RPMI8226 (cell line): Measurements from ENCODE around the gene AGK.
"Not testable (repeated sequence)": the region's sequence is repeated elsewhere in the genome, so short reads cannot be mapped to it uniquely, and the experiment has no call there.

Source experiments
- DNase-seq: peaks from one replicate; pipeline ENCODE4 v3.0.0-alpha.2; 2015

Gene AGK

GRCh38 chr7:141588912-141589311, 37.7 kb downstream of the AGK start:
- no peak for DNase-seq

- no peak for DNase-seq
Measured at GRCh38 chr7:141590071-141590470, 38.9 kb downstream of the AGK start.

- DNase-seq: no peak
Measured at GRCh38 chr7:141590666-141591065, 39.5 kb downstream of the AGK start.

- DNase-seq: no peak
Measured at GRCh38 chr7:141593134-141593533, 41.9 kb downstream of the AGK start.

GRCh38 chr7:141597966-141598365, 46.8 kb downstream of the AGK start:
- DNase-seq: no peak

DNA sequence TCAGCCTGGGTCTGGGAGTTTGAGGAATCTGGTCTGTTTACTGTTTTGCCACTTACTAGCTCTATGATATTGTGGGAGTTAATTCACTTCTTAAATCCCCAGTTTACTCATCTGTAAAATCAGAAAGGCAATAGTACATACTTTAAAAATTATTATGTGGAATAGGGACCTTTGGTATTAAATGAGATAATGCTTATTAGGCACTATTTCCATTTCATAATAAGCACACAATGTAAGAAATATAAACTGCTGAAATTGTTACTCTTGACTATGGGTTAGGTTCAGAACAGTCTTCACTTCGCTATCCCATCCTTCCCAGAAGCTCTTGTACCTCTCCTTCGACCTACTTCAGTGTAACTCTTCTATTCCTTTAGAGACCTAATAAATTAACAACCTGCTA, 47.2 kb downstream of the AGK start:
- no peak for DNase-seq

DNA sequence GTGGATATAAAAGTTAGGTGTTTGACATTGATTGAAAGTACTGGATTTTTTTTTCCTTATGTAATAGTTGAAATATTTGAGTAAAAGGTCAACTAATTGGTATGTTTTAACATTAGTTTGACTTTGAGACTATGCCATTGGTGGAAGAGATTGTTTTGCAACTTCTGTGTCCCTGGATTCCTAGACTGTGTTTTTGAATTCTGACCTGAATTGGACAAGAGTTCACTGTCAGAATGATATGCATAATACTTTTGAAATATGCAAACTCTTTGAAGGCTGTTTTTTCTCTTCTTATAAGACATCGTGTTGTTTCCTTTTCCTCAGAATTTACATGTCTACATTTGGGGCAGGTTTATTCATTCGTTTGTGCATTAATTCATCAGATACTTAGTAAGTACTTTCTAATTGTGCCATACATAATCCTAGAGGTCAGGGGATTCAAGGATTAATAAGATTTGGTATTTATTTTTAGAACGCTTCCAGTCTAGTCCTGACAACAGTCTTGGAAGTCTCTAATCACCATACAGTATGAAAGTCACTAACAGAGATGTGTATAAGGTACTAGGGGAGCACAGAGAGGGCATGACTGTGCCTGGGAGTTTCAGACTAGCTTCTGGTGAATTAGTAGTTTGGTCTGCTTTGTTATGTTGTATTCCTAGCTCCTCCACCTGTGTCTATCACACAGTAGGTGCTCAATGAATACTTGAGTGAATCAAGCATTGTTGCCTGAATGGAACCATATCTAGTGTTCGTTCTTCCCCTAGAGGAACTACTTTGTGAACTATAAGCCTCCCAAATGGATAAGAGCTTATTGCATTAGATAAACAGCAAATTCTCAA, 49.2 kb downstream of the AGK start:
- DNase-seq: no peak

- DNase-seq: no peak
Measured at GRCh38 chr7:141609576-141609975, 58.4 kb downstream of the AGK start.

GRCh38 chr7:141610671-141611070, 59.5 kb downstream of the AGK start:
- DNase-seq: no peak

GRCh38 chr7:141612861-141613260, 61.7 kb downstream of the AGK start:
- DNase-seq: no peak

- no peak for DNase-seq
Measured at GRCh38 chr7:141617280-141617679, 66.1 kb downstream of the AGK start.

DNA sequence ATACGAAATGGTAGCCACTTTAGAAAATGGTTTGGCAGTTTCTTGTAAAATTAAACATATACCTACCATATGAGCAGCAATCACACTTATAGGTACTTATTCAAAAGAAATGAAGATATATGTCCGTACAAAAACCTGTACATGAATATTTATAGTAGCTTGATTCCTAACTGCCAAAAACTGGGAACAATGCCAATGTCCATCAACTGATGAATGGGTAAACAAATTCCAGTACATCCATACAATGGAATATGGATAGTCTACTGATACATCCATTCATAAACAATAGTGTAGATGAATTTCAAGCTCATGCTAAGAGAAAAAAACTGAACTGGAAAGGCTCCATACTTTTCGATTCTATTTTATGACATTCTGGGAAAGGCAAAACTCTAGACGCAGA, 68.5 kb downstream of the AGK start:
- no peak for DNase-seq

DNA sequence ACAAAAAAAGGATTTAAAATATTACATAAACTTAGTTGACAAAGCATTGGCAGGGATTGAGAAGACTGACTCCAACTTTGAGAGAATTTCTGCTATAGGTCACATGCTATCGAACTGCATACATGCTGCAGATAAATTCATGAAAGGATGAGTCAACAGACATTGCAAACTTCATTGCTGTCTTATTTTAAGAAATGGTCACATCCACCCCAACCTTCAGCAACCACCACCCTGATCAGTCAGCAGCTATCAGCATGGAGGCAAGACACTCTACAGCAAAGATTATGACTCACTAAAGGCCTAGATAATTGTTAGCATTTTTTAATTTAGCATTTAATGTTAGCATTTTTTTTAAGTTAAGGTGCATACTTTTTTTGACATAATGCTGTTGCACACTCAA, 73.6 kb downstream of the AGK start:
- no peak for DNase-seq

DNA sequence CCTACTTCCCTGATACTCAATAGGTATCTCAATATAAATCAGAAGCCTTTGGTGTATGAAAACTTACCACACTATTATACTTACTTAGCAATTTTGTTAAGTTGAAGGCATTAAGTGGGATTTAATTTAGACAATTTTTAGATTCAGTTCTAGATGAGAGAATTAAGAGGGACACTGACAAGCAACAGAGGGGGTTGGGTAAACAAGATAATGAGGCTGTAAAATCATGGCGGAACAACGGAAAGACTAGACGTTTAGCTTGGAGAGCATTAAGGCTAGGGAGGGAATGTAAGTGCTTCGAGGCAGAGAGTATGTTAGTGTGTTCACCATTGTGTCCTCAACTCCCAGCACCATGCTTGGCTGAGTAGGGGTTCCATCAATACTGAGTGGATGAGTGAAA, 79.4 kb downstream of the AGK start:
- DNase-seq: no peak

- no peak for DNase-seq
Measured at GRCh38 chr7:141631525-141631924, 80.3 kb downstream of the AGK start.

GRCh38 chr7:141634065-141634464, 82.9 kb downstream of the AGK start:
- no peak for DNase-seq

DNA sequence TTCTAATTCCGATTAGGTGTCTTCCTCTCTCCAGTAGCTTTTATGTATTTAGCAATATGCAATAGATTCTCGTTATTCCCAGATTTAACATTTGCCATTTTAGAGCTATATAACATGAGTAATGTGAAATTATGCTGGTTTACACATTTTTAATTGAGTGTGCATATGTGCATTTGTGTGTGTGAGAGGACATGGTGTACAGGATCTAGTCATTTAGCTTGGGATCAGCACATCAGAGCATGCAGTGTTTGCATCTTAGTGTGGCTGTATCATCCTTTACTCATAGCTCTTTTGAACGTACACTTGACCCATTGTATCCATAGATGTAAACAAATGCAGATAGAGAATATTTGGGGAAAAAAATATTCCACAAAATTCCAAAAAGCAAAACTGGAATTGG, 84.8 kb downstream of the AGK start:
- DNase-seq: no peak

- DNase-seq: no peak
Measured at GRCh38 chr7:141640239-141640840, 89.1 kb downstream of the AGK start.

GRCh38 chr7:141641876-141642275, 90.7 kb downstream of the AGK start:
- no peak for DNase-seq

DNA sequence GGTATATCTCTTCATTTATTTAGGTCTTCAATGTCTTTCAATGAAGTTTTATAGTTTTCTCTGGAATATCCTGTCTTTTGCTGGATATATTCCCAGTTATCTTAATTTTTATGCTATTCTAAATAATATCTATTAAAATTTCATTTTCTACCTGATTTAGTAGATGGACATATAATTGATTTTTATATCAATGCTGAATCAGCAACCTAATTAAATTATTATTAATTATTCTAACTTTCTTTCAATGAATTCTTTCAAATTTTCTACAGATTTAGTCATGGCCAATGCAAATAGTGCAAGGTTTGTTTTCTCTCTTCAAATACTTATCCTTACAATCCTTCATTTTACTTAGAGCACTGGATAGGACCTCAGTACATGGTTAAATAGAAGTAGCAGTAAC, 94.0 kb downstream of the AGK start:
- DNase-seq: no peak

- no peak for DNase-seq
Measured at GRCh38 chr7:141646826-141647480, 95.7 kb downstream of the AGK start.

DNA sequence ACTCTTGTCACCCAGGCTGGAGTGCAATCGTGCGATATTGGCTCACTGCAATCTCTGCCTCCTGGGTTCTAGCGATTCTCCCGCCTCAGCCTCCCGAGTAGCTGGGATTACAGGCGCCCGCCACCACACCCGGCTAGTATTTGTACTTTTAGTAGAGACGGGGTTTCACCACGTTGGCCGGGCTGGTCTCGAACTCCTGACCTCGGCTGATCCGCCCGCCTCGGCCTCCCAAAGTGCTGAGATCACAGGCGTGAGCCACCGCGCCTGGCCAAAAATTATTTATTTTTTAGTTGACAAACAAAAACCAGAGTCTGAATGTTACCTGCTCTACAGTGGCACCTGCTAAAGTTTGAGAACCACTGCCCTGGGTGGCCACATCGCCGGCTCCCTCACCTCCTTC, 96.5 kb downstream of the AGK start:
- DNase-seq: not testable (repeated sequence)

- no peak for DNase-seq
Measured at GRCh38 chr7:141648276-141649114, 97.3 kb downstream of the AGK start.
